Colonic mucosa (tissue), 4 donors: Measurements from ENCODE around the gene AACS. TPM values are rescaled to one million over a fixed set of nuclear protein-coding genes. Genes with fewer than 3 reads are reported as not detected.
"Not testable (repeated sequence)": the region's sequence is repeated elsewhere in the genome, so short reads cannot be mapped to it uniquely, and the experiment has no call there.

ENCODE experiments used
- DNase-seq: peaks from one replicate; pipeline ENCODE4 v3.0.0-alpha.2; 2020
- H3K27ac ChIP-seq: fragments of 200-600 bp; one replicate; pipeline ENCODE4 v1.8.0; 2021
- H3K27me3 ChIP-seq: fragments of 200-600 bp; one replicate; pipeline ENCODE4 v1.8.0; 2021
- H3K36me3 ChIP-seq: fragments of 200-600 bp; one replicate; pipeline ENCODE4 v1.8.0; 2021
- H3K4me1 ChIP-seq: fragments of 200-600 bp; one replicate; pipeline ENCODE4 v1.8.0; 2021; ENCODE audit warnings: mild to moderate bottlenecking
- H3K4me3 ChIP-seq: fragments of 200-600 bp; one replicate; pipeline ENCODE4 v1.8.0; 2021
- H3K9ac ChIP-seq, 2 donors: one replicate each; pipeline ENCODE4 v1.7.0; 2013; ENCODE audit warnings: control low read depth in 2 of 2, low read depth in 2 of 2, low read length in 2 of 2
- H3K9me3 ChIP-seq: fragments of 200-600 bp; one replicate; pipeline ENCODE4 v1.8.0; 2021
- CTCF ChIP-seq: fragments of 200-600 bp; IDR thresholded peaks from one replicate; pipeline ENCODE4 v1.8.0; 2022; ENCODE audit warnings: antibody characterized with exemption, mild to moderate bottlenecking
- intact Hi-C: fragments of 100-400 bp; cut with DNase I; formaldehyde crosslinking; loops from one replicate; pipeline ENCODE4 v1.14.1; 2022
- total RNA-seq, 2 donors: library from RNA; stranded (reverse); fragmentation: NEBNext Ultra II Directional in 1 of 2; extraction: Animal tissue kit (Norgen Biotek cat#: 25700) in 1 of 2; gene quantifications; one replicate each; pipeline ENCODE4 v1.2.1, GENCODE V29; 2021
- donor health status: healthy.
- donor health status: DM: no; HTN: no; CAD: no.
- donor health status: DM: no; HTN: no; CAD: no.

AACS gene
- total RNA-seq, 2 donors from 2014 or later = 50.7 to 58.1 TPM

- no peak overlapping the region for H3K4me3 ChIP-seq
- no peak overlapping the region for H3K27ac ChIP-seq
- intact Hi-C loops = no loop called here
- peaks cover 3% of the 10 kb centered on the region for H3K4me1 ChIP-seq
- no peaks in the 10 kb centered on the region for H3K9me3 ChIP-seq
- H3K36me3 ChIP-seq = no peaks in the 10 kb centered on the region
- H3K9ac ChIP-seq = no peak overlapping the region
- no peak for TF ChIP-seq CTCF
- no peaks in the 10 kb centered on the region for H3K27me3 ChIP-seq
- DNase-seq = no peak
These were observed 4.0 kb upstream of the AACS start for GRCh38 chr12:125061229-125061628.

GRCh38 chr12:125063522-125063921, 1.7 kb upstream of the AACS start:
- H3K4me3 ChIP-seq, H3K27me3 ChIP-seq, H3K9me3 ChIP-seq, DNase-seq, H3K9ac ChIP-seq, intact Hi-C loops, H3K4me1 ChIP-seq, H3K36me3 ChIP-seq, H3K27ac ChIP-seq: not testable (repeated sequence)

- peak overlapping the region in 1 of 2 donors; percentile 43 for H3K9ac ChIP-seq
- no peak overlapping the region for H3K27ac ChIP-seq
- TF ChIP-seq CTCF = no peak
- peaks cover 6% of the 10 kb centered on the region for H3K4me1 ChIP-seq
- no peak for DNase-seq
- peak overlapping the region; percentile 89 for H3K4me3 ChIP-seq
- H3K27me3 ChIP-seq = no peaks in the 10 kb centered on the region
- intact Hi-C loops = no loop called here
- H3K9me3 ChIP-seq = no peaks in the 10 kb centered on the region
- no peaks in the 10 kb centered on the region for H3K36me3 ChIP-seq
These were observed 743 bp upstream of the AACS start for GRCh38 chr12:125064492-125064891.

GRCh38 chr12:125065919-125066570, 810 bp downstream of the AACS start:
- Histone ChIP-seq H3K27ac (peak overlapping the region; percentile 65), H3K9ac (peak overlapping the region; percentile 78 to 85), H3K9me3 (no peaks in the 10 kb centered on the region), H3K27me3 (no peaks in the 10 kb centered on the region), H3K4me3 (peak overlapping the region; percentile 89), H3K4me1 (peaks cover 6% of the 10 kb centered on the region), H3K36me3 (no peaks in the 10 kb centered on the region)
- peak; percentile 25 for DNase-seq
- TF ChIP-seq CTCF = no peak
- intact Hi-C loops = no loop called here

- Histone ChIP-seq H3K27ac (no peak overlapping the region), H3K36me3 (no peaks in the 10 kb centered on the region), H3K27me3 (no peaks in the 10 kb centered on the region), H3K9ac (no peak overlapping the region), H3K9me3 (no peaks in the 10 kb centered on the region), H3K4me1 (peaks cover 6% of the 10 kb centered on the region), H3K4me3 (no peak overlapping the region)
- intact Hi-C loops = no loop called here
- DNase-seq = no peak
- no peak for TF ChIP-seq CTCF
These were observed 3.2 kb downstream of the AACS start for GRCh38 chr12:125068391-125068790.

- H3K9ac ChIP-seq = no peak overlapping the region
- no peaks in the 10 kb centered on the region for H3K9me3 ChIP-seq
- intact Hi-C loops = no loop called here
- TF ChIP-seq CTCF = no peak
- no peaks in the 10 kb centered on the region for H3K27me3 ChIP-seq
- H3K4me1 ChIP-seq = peaks cover 6% of the 10 kb centered on the region
- no peak overlapping the region for H3K4me3 ChIP-seq
- no peaks in the 10 kb centered on the region for H3K36me3 ChIP-seq
- no peak overlapping the region for H3K27ac ChIP-seq
- DNase-seq = no peak
These were observed 4.4 kb downstream of the AACS start for GRCh38 chr12:125069616-125070015.
